ENCODE data around the gene NPY4R.
"Not testable (repeated sequence)": the region's sequence is repeated elsewhere in the genome, so short reads cannot be mapped to it uniquely, and the experiment has no call there.

GRCh38 chr10:46465765-46466164 is at the start of gene NPY4R:
- not testable (repeated sequence) for TF ChIP-seq POLR2A (IDR thresholded peaks at IDR 0.05; ENCODE audit: low read depth, low read length); POLR2AphosphoS5 (IDR thresholded peaks at IDR 0.05; ENCODE audit: low read depth, low read length); TAF1 (IDR thresholded peaks at IDR 0.05; ENCODE audit: borderline replicate concordance, low read depth, low read length)
